Measurements from ENCODE around the gene GRM7.

GRM7 gene

DNA sequence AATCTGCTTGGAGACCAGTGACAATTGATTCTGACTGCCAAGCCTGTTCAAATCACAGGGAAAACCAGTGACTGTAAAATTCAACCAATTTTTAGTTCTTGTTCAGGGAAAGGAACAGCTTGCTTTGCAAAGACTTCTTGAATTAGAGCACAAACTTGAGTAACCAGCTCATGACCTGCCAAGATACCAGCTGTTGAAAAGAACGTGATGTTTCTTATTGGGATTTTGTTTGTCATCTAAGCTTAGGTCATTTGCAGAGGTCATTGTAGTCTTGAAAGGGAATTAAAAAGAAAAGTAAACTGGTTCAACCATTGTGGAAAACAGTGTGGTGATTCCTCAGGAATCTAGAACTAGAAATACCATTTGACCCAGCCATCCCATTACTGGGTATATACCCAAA is 428.2 kb downstream of the GRM7 start:
- 83% methylated on average over 1 of the region's 1 CpG for WGBS (ENCODE audit: insufficient coverage)
- H3K27ac ChIP-seq (ENCODE audit: insufficient read depth in 1 of 2, low read depth in 1 of 2, low read length in 2 of 2, poor library complexity in 1 of 2, severe bottlenecking in 2 of 2), result no peak overlapping the region

DNA sequence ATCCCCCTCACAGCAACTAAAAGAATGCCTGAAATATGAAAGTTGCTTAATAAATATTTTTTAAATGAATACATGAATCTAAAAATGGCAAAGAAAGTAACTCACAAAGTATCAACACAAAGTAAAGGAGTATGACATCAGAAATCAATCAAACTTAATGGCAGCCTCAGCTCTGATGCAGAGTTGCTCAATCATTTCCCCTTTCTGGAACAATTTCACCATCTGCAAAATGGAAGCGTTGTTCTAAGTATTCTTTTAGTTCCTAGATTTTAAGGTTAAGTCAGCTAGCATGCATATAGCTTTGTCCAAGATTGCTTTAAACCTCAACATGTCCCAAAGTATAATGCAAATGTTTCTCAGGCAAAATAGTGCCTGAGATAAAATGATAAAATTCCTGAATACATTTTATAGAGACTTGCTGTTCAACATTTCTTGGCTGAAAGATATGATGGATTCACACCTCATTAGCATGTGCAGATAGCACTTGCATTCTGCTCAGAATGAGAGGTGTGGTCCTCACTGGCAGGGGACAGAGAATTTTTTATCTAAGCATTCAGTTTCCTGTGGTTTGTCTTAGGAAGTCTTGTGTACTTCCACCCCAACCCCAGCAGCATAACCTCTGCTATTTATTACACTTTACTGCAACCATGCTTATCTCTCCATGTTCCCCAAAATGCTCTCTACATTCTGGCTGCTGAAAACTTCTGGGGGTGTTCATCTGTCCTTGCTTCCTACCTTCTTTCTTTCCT is 429.3 kb downstream of the GRM7 start:
- ChIA-PET POLR2A (no interaction called here), CTCF (interaction anchor here (1.5 kb wide), 1 partner anchor 24 kb away, joined by 3 read pairs; no protein-coding TSS in a partner anchor)
- WGBS (ENCODE audit: insufficient coverage), result no CpG with 5 or more reads among the region's 1 CpG
- Histone ChIP-seq H3K4me3 (ENCODE audit: control insufficient read depth in 1 of 7, extremely low read depth in 1 of 7, insufficient read depth in 4 of 7, low read depth in 2 of 7, low read length in 6 of 7) (peak overlapping the region in 2 of 7 experiments; percentile 1 to 39), H3K27me3 (replicated peaks in 2 of 5; ENCODE audit: control insufficient read depth in 4 of 5, insufficient read depth in 5 of 5, low read length in 4 of 5) (no peaks in the 10 kb centered on the region), H3K9me3 (ENCODE audit: control extremely low read depth in 1 of 5, control insufficient read depth in 4 of 5, insufficient read depth in 2 of 5, low read depth in 1 of 5, low read length in 4 of 5) (peaks cover 0 to 4% (median 0%) of the 10 kb centered on the region in 5 experiments), H3K4me1 (ENCODE audit: control extremely low read depth in 1 of 4, control insufficient read depth in 4 of 4, insufficient read depth in 4 of 4, low read length in 3 of 4) (peaks cover 8 to 23% (median 18%) of the 10 kb centered on the region in 4 experiments), H3K36me3 (ENCODE audit: control insufficient read depth in 4 of 4, insufficient read depth in 4 of 4, low read length in 3 of 4) (no peaks in the 10 kb centered on the region), H3K27ac (ENCODE audit: insufficient read depth in 1 of 2, low read depth in 1 of 2, low read length in 2 of 2, poor library complexity in 1 of 2, severe bottlenecking in 2 of 2) (peak overlapping the region in 1 of 2 experiments; percentile 47)
- DNase-seq, result peak; percentile 89 to 97 (median 93)

More for the DNA sequence above, 428.2 kb downstream of the GRM7 start:
- POLR2A ChIA-PET, result no interaction called here
- H3K27me3 ChIP-seq (replicated peaks in 2 of 5; ENCODE audit: control insufficient read depth in 4 of 5, insufficient read depth in 5 of 5, low read length in 4 of 5), result no peaks in the 10 kb centered on the region
- peak in 1 of 3 donors; percentile 9 for DNase-seq
- no peak overlapping the region for H3K4me3 ChIP-seq (ENCODE audit: control insufficient read depth in 1 of 7, extremely low read depth in 1 of 7, insufficient read depth in 4 of 7, low read depth in 2 of 7, low read length in 6 of 7)
- H3K36me3 ChIP-seq (ENCODE audit: control insufficient read depth in 4 of 4, insufficient read depth in 4 of 4, low read length in 3 of 4), result no peaks in the 10 kb centered on the region
- peaks cover 8 to 23% (median 18%) of the 10 kb centered on the region in 4 experiments for H3K4me1 ChIP-seq (ENCODE audit: control extremely low read depth in 1 of 4, control insufficient read depth in 4 of 4, insufficient read depth in 4 of 4, low read length in 3 of 4)
- H3K9me3 ChIP-seq (ENCODE audit: control extremely low read depth in 1 of 5, control insufficient read depth in 4 of 5, insufficient read depth in 2 of 5, low read depth in 1 of 5, low read length in 4 of 5), result peaks cover 0 to 2% (median 0%) of the 10 kb centered on the region in 5 experiments
- CTCF ChIA-PET, result no interaction called here

DNA sequence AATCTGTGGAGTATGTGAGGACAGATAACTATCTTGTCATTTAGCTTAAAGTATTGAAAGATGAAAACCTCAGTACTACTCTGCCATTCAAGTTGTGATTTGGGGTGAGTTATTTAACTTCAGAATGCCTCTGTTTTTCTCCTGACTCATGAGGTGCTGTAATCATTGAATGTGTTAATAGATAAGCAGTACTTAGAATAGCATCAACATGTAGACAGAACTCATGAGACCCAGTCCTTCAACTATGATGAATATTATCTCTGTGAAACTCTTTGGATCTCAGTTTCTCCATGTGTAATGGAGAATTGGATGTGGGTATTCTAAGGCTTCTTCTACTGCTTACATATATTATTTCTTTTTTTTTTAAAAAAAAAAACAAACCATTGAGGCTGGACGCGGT is 431.4 kb downstream of the GRM7 start:
- Histone ChIP-seq H3K4me1 (ENCODE audit: control extremely low read depth in 1 of 4, control insufficient read depth in 4 of 4, insufficient read depth in 4 of 4, low read length in 3 of 4) (peaks cover 8 to 23% (median 18%) of the 10 kb centered on the region in 4 experiments), H3K27ac (ENCODE audit: insufficient read depth in 1 of 2, low read depth in 1 of 2, low read length in 2 of 2, poor library complexity in 1 of 2, severe bottlenecking in 2 of 2) (no peak overlapping the region), H3K27me3 (replicated peaks in 2 of 5; ENCODE audit: control insufficient read depth in 4 of 5, insufficient read depth in 5 of 5, low read length in 4 of 5) (no peaks in the 10 kb centered on the region), H3K36me3 (ENCODE audit: control insufficient read depth in 4 of 4, insufficient read depth in 4 of 4, low read length in 3 of 4) (no peaks in the 10 kb centered on the region), H3K9me3 (ENCODE audit: control extremely low read depth in 1 of 5, control insufficient read depth in 4 of 5, insufficient read depth in 2 of 5, low read depth in 1 of 5, low read length in 4 of 5) (peaks cover 0 to 4% (median 0%) of the 10 kb centered on the region in 5 experiments), H3K4me3 (ENCODE audit: control insufficient read depth in 1 of 7, extremely low read depth in 1 of 7, insufficient read depth in 4 of 7, low read depth in 2 of 7, low read length in 6 of 7) (no peak overlapping the region)
- ChIA-PET CTCF (interaction anchor here (1.4 to 2.8 kb wide), 2 partner anchors 13 to 20 kb away, joined by 6 to 12 read pairs; no protein-coding TSS in a partner anchor), POLR2A (no interaction called here)
- DNase-seq, result peak in 1 of 3 donors; percentile 22
- no CpG with 5 or more reads among the region's 2 CpGs for WGBS (ENCODE audit: insufficient coverage)

DNA sequence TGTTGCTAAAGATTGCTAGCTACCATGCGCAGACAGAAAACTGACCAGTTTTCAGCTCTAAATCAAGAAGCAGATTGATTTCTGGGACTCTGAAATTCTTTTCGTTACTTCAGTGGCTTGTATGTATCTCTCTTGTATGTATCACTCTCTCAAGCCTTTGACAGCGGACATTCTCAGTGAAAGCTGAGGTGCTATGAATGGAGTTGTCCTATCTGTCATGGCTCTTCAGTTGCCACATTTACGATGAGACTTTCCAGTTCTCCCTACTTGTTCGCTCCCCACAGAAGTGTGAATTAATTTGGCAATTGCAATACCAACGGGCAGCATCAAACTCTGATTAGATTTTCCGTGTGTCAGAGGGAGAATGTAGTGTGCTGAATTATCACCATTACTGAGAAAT is 432.4 kb downstream of the GRM7 start:
- Histone ChIP-seq H3K9me3 (ENCODE audit: control extremely low read depth in 1 of 5, control insufficient read depth in 4 of 5, insufficient read depth in 2 of 5, low read depth in 1 of 5, low read length in 4 of 5) (peaks cover 0 to 4% (median 0%) of the 10 kb centered on the region in 5 experiments), H3K4me1 (ENCODE audit: control extremely low read depth in 1 of 4, control insufficient read depth in 4 of 4, insufficient read depth in 4 of 4, low read length in 3 of 4) (peaks cover 8 to 23% (median 18%) of the 10 kb centered on the region in 4 experiments), H3K27me3 (replicated peaks in 2 of 5; ENCODE audit: control insufficient read depth in 4 of 5, insufficient read depth in 5 of 5, low read length in 4 of 5) (no peaks in the 10 kb centered on the region), H3K36me3 (ENCODE audit: control insufficient read depth in 4 of 4, insufficient read depth in 4 of 4, low read length in 3 of 4) (no peaks in the 10 kb centered on the region), H3K27ac (ENCODE audit: insufficient read depth in 1 of 2, low read depth in 1 of 2, low read length in 2 of 2, poor library complexity in 1 of 2, severe bottlenecking in 2 of 2) (no peak overlapping the region), H3K4me3 (ENCODE audit: control insufficient read depth in 1 of 7, extremely low read depth in 1 of 7, insufficient read depth in 4 of 7, low read depth in 2 of 7, low read length in 6 of 7) (no peak overlapping the region)
- 98% methylated on average over 4 of the region's 7 CpGs for WGBS (ENCODE audit: insufficient coverage)
- no peak for DNase-seq
- ChIA-PET POLR2A (no interaction called here), CTCF (interaction anchor here (2.8 kb wide), 1 partner anchor 12 kb away, joined by 12 read pairs; no protein-coding TSS in a partner anchor)

DNA sequence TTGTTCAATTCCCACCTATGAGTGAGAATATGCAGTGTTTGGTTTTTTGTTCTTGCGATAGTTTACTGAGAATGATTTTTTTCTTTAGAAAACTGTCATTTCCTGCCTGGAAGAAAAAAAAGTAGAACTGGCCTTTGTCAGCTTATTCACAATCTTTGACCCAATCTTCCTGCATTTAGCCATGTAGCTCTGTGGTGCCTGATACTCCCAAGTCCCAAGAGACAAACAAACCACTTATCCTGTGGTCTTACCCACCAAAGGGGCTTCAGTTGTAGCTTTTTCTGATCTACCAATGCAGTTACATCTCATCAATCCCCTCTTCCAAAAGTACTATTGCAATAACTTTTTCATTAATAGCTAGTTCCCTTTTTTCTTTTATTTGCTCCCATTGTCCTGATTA is 444.6 kb downstream of the GRM7 start:
- CTCF ChIA-PET, result interaction anchor here (3.5 kb wide), 1 partner anchor 12 kb away, joined by 12 read pairs; no protein-coding TSS in a partner anchor
- peak overlapping the region in 1 of 7 experiments; percentile 38 for H3K4me3 ChIP-seq (ENCODE audit: control insufficient read depth in 1 of 7, extremely low read depth in 1 of 7, insufficient read depth in 4 of 7, low read depth in 2 of 7, low read length in 6 of 7)
- no CpG with 5 or more reads among the region's 1 CpG for WGBS (ENCODE audit: insufficient coverage)

DNA sequence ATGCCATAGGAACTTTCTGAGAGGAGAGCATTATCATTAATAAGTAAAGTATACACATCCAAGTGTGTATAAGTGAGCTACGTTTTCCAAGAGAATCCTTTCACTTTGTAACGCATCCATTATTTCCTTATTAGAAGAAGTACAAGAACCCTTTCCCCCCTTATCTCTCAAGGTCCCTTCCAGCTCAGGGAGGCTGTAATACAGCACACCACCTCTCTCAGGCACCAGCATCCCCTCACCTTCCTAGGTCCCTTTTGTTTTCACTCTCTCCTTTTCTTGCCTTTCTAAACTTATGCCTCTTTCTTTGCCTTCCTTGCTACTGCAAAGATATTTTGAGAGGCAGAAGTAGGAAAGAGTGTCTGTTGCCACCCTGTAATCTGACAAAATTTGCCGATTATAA is 446.0 kb downstream of the GRM7 start:
- no peaks in the 10 kb centered on the region for H3K27me3 ChIP-seq (replicated peaks in 2 of 5; ENCODE audit: control insufficient read depth in 4 of 5, insufficient read depth in 5 of 5, low read length in 4 of 5)
- 0% methylated on average over 1 of the region's 3 CpGs for WGBS (ENCODE audit: insufficient coverage)
- peaks cover 0 to 5% (median 0%) of the 10 kb centered on the region in 5 experiments for H3K9me3 ChIP-seq (ENCODE audit: control extremely low read depth in 1 of 5, control insufficient read depth in 4 of 5, insufficient read depth in 2 of 5, low read depth in 1 of 5, low read length in 4 of 5)
- H3K36me3 ChIP-seq (ENCODE audit: control insufficient read depth in 4 of 4, insufficient read depth in 4 of 4, low read length in 3 of 4), result no peaks in the 10 kb centered on the region
- ChIA-PET POLR2A (no interaction called here), CTCF (interaction anchor here (3.5 kb wide), 1 partner anchor 13 kb away, joined by 12 read pairs; no protein-coding TSS in a partner anchor)
- DNase-seq, result peak; percentile 11 to 65 (median 38)
- H3K27ac ChIP-seq (ENCODE audit: insufficient read depth in 1 of 2, low read depth in 1 of 2, low read length in 2 of 2, poor library complexity in 1 of 2, severe bottlenecking in 2 of 2), result peak overlapping the region; percentile 61 to 78
- peaks cover 27 to 52% (median 46%) of the 10 kb centered on the region in 4 experiments for H3K4me1 ChIP-seq (ENCODE audit: control extremely low read depth in 1 of 4, control insufficient read depth in 4 of 4, insufficient read depth in 4 of 4, low read length in 3 of 4)
- peak overlapping the region in 4 of 7 experiments; percentile 2 to 55 (median 30) for H3K4me3 ChIP-seq (ENCODE audit: control insufficient read depth in 1 of 7, extremely low read depth in 1 of 7, insufficient read depth in 4 of 7, low read depth in 2 of 7, low read length in 6 of 7)

More for the DNA sequence above, 444.6 kb downstream of the GRM7 start:
- POLR2A ChIA-PET, result interaction anchor here (0.6 kb wide), 1 partner anchor 100 kb away, joined by 3 read pairs; no protein-coding TSS in a partner anchor
- Histone ChIP-seq H3K27ac (ENCODE audit: insufficient read depth in 1 of 2, low read depth in 1 of 2, low read length in 2 of 2, poor library complexity in 1 of 2, severe bottlenecking in 2 of 2) (no peak overlapping the region), H3K9me3 (ENCODE audit: control extremely low read depth in 1 of 5, control insufficient read depth in 4 of 5, insufficient read depth in 2 of 5, low read depth in 1 of 5, low read length in 4 of 5) (peaks cover 0 to 5% (median 0%) of the 10 kb centered on the region in 5 experiments), H3K4me1 (ENCODE audit: control extremely low read depth in 1 of 4, control insufficient read depth in 4 of 4, insufficient read depth in 4 of 4, low read length in 3 of 4) (peaks cover 26 to 52% (median 44%) of the 10 kb centered on the region in 4 experiments), H3K36me3 (ENCODE audit: control insufficient read depth in 4 of 4, insufficient read depth in 4 of 4, low read length in 3 of 4) (no peaks in the 10 kb centered on the region), H3K27me3 (replicated peaks in 2 of 5; ENCODE audit: control insufficient read depth in 4 of 5, insufficient read depth in 5 of 5, low read length in 4 of 5) (no peaks in the 10 kb centered on the region)
- DNase-seq, result peak in 2 of 3 donors; percentile 23 to 38

DNA sequence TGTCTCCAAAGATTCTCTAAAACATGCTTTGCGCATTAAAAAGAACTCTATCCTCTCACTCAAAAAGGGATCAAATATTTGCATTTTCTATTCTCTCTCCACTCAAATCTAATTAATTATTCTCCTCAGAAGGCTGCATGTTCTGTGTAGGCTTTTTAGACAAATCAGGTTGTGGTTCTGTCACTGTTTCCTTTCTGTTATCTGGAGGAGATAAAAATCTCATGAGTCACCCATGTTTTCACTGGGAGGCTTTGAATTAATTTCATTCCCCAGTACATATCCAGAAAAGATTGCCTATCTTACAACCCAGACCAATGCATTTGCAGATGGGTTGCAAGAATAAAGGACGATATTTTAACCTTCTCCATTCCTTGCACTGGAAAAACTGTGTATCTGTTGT is 446.5 kb downstream of the GRM7 start:
- WGBS (ENCODE audit: insufficient coverage), result 0% methylated on average over 1 of the region's 2 CpGs
- ChIA-PET CTCF (interaction anchor here (0.5 to 3.5 kb wide), 2 partner anchors 14 to 1113 kb away, joined by 3 to 12 read pairs; no protein-coding TSS in a partner anchor), POLR2A (no interaction called here)
- Histone ChIP-seq H3K9me3 (ENCODE audit: control extremely low read depth in 1 of 5, control insufficient read depth in 4 of 5, insufficient read depth in 2 of 5, low read depth in 1 of 5, low read length in 4 of 5) (peaks cover 0 to 5% (median 0%) of the 10 kb centered on the region in 5 experiments), H3K36me3 (ENCODE audit: control insufficient read depth in 4 of 4, insufficient read depth in 4 of 4, low read length in 3 of 4) (no peaks in the 10 kb centered on the region), H3K27ac (ENCODE audit: insufficient read depth in 1 of 2, low read depth in 1 of 2, low read length in 2 of 2, poor library complexity in 1 of 2, severe bottlenecking in 2 of 2) (peak overlapping the region; percentile 61 to 78), H3K4me3 (ENCODE audit: control insufficient read depth in 1 of 7, extremely low read depth in 1 of 7, insufficient read depth in 4 of 7, low read depth in 2 of 7, low read length in 6 of 7) (peak overlapping the region in 5 of 7 experiments; percentile 2 to 56 (median 26)), H3K4me1 (ENCODE audit: control extremely low read depth in 1 of 4, control insufficient read depth in 4 of 4, insufficient read depth in 4 of 4, low read length in 3 of 4) (peaks cover 27 to 52% (median 46%) of the 10 kb centered on the region in 4 experiments), H3K27me3 (replicated peaks in 2 of 5; ENCODE audit: control insufficient read depth in 4 of 5, insufficient read depth in 5 of 5, low read length in 4 of 5) (no peaks in the 10 kb centered on the region)
- peak; percentile 81 to 95 (median 87) for DNase-seq
